HFFc6 (cell line): Measurements from ENCODE around the gene GLIS1. TPM values are rescaled to one million over a fixed set of nuclear protein-coding genes. Genes with fewer than 3 reads are reported as not detected.

Experiments
- DNase-seq: peaks from one replicate; pipeline ENCODE4 v3.0.0-alpha.2; 2018
- H3K27ac Mint-ChIP-seq: 2 replicates; pipeline ENCODE4 v1.8.0; 2020; ENCODE audit warnings: mild to moderate bottlenecking, mixed read lengths
- H3K27me3 Mint-ChIP-seq: 2 replicates; pipeline ENCODE4 v1.8.0; 2021; ENCODE audit warnings: mild to moderate bottlenecking, moderate library complexity, mixed read lengths; ENCODE audit not compliant: insufficient read depth
- H3K36me3 Mint-ChIP-seq: 2 replicates; pipeline ENCODE4 v1.8.0; 2021; ENCODE audit warnings: low read depth, mixed read lengths
- H3K4me1 Mint-ChIP-seq: 2 replicates; pipeline ENCODE4 v1.8.0; 2020; ENCODE audit warnings: low read depth, mixed read lengths
- H3K4me3 Mint-ChIP-seq: 2 replicates; pipeline ENCODE4 v1.8.0; 2020; ENCODE audit warnings: mild to moderate bottlenecking, moderate library complexity, mixed read lengths
- H3K9me3 Mint-ChIP-seq: 2 replicates; pipeline ENCODE4 v1.8.0; 2020; ENCODE audit warnings: mild to moderate bottlenecking, mixed read lengths
- total RNA-seq, 6 experiments: library from RNA; stranded (reverse); fragmentation: NEBNext Ultra II Directional; extraction: Animal tissue kit (Norgen Biotek cat#: 25700); gene quantifications; 2 replicates in 1 of 6; 3 replicates in 5 of 6; pipeline ENCODE4 v1.2.3, GENCODE V29; 2021
- TF ChIP-seq, protein P1 (sequence below): fragments of 200-600 bp; sonication (generic); IDR thresholded peaks from 2 replicates; pipeline ENCODE4 v1.5.0; 2021; ENCODE audit warnings: antibody characterized with exemption, mild to moderate bottlenecking

Gene GLIS1
- total RNA-seq, 6 experiments from 2014 or later, result 1.1 to 1.9 (median 1.2) TPM

DNA sequence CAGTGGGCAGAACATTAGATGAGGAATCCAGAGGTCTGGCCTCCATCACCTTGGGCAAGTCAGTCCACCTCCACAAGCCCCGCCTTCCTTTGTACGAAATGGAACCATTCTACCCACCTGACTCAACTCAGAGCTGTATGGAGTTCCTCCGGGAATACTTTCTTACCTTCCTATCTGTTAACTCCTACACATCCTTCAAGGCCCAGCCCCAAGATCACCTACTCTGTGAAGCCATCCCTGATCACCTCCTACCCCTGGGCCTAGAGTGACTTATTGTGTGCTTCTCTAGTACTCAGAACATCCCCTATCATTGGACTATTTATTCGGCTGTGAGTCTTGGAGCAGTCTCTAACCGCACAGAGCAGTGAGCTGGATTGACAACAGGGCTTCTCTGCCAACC is 66.7 kb downstream of the GLIS1 start:
- no peak overlapping the region for H3K4me3 Mint-ChIP-seq
- TF ChIP-seq, protein P1, sequence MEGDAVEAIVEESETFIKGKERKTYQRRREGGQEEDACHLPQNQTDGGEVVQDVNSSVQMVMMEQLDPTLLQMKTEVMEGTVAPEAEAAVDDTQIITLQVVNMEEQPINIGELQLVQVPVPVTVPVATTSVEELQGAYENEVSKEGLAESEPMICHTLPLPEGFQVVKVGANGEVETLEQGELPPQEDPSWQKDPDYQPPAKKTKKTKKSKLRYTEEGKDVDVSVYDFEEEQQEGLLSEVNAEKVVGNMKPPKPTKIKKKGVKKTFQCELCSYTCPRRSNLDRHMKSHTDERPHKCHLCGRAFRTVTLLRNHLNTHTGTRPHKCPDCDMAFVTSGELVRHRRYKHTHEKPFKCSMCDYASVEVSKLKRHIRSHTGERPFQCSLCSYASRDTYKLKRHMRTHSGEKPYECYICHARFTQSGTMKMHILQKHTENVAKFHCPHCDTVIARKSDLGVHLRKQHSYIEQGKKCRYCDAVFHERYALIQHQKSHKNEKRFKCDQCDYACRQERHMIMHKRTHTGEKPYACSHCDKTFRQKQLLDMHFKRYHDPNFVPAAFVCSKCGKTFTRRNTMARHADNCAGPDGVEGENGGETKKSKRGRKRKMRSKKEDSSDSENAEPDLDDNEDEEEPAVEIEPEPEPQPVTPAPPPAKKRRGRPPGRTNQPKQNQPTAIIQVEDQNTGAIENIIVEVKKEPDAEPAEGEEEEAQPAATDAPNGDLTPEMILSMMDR, result no peak
- no peaks in the 10 kb centered on the region for H3K36me3 Mint-ChIP-seq
- no peak for DNase-seq
- H3K27me3 Mint-ChIP-seq, result peaks cover 25% of the 10 kb centered on the region
- no peaks in the 10 kb centered on the region for H3K4me1 Mint-ChIP-seq
- H3K27ac Mint-ChIP-seq, result no peak overlapping the region
- H3K9me3 Mint-ChIP-seq, result no peaks in the 10 kb centered on the region

DNA sequence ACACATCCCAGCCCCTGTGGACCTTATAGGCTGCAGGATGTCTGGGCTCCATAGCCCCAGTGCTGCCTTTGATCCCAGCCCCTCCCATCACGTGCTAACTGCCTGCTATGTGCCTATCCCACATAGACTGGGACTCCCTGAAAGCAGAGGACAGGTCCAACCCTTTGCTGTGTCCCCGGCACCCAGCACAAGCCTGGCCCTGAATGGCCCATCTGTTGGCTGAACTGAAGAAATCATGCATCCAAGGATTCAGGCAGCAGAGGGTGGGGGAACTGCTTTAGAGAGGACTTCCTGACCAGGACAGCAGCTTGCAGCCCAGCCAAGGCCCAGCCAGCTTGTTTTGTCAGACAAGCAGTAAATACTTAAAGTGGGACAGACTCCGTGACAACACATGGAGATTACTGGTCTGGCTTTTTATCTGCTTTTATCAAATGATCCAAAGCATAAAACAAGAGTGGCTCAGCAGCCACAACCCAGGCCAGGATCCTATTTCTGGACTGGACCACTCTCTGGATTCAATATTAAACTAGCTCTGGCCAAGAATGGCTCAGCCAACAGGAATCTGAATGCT is 69.3 kb downstream of the GLIS1 start:
- Mint-ChIP-seq H3K4me3 (no peak overlapping the region), H3K27me3 (peaks cover 25% of the 10 kb centered on the region), H3K27ac (no peak overlapping the region), H3K9me3 (no peaks in the 10 kb centered on the region), H3K36me3 (no peaks in the 10 kb centered on the region), H3K4me1 (no peaks in the 10 kb centered on the region)
- DNase-seq, result no peak
- TF ChIP-seq, protein P1, result no peak

DNA sequence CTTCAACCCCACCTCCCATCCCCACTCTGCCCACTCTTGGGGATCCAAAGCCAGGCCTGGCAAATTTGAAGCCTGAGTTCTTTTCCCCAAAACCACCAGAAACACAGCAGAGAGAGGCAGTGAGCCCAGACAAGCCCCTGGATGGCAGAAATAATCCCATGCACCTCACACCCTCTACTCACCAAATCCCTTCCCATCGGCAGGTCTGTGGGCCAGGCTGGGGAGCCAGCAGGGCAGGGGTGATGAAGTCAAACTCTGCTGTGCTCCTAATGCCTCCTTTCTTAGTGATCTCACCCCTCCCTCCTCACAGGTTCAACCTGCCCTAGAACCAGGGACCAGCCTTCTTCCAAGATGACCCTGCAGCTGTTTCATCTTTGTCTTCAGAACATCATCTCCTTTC is 72.4 kb downstream of the GLIS1 start:
- Mint-ChIP-seq H3K27ac (no peak overlapping the region), H3K4me3 (no peak overlapping the region), H3K9me3 (no peaks in the 10 kb centered on the region), H3K36me3 (no peaks in the 10 kb centered on the region), H3K27me3 (peaks cover 40% of the 10 kb centered on the region), H3K4me1 (no peaks in the 10 kb centered on the region)
- TF ChIP-seq, protein P1, result no peak
- no peak for DNase-seq

DNA sequence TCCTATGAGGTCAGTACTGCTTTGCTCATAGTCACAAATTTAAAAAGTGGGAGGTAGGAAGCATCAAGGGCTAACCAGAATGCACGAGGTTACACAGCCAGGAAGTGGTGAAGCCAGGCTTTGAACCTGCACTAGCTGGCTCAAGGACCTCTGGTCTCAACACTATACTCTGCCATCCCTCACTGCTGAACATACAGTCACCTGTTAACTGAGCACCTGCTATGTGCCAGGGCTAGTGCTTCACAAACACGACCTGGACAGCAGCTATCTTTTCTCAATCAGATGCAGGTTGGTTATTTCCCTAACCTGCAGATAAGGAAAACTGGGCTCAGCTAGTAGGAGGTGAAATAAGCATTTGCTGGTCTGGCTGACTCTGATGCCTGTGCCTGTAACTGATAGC is 73.0 kb downstream of the GLIS1 start:
- H3K4me3 Mint-ChIP-seq, result no peak overlapping the region
- TF ChIP-seq, protein P1, result no peak
- H3K4me1 Mint-ChIP-seq, result no peaks in the 10 kb centered on the region
- no peak for DNase-seq
- H3K36me3 Mint-ChIP-seq, result no peaks in the 10 kb centered on the region
- no peak overlapping the region for H3K27ac Mint-ChIP-seq
- H3K27me3 Mint-ChIP-seq, result peaks cover 44% of the 10 kb centered on the region
- no peaks in the 10 kb centered on the region for H3K9me3 Mint-ChIP-seq

DNA sequence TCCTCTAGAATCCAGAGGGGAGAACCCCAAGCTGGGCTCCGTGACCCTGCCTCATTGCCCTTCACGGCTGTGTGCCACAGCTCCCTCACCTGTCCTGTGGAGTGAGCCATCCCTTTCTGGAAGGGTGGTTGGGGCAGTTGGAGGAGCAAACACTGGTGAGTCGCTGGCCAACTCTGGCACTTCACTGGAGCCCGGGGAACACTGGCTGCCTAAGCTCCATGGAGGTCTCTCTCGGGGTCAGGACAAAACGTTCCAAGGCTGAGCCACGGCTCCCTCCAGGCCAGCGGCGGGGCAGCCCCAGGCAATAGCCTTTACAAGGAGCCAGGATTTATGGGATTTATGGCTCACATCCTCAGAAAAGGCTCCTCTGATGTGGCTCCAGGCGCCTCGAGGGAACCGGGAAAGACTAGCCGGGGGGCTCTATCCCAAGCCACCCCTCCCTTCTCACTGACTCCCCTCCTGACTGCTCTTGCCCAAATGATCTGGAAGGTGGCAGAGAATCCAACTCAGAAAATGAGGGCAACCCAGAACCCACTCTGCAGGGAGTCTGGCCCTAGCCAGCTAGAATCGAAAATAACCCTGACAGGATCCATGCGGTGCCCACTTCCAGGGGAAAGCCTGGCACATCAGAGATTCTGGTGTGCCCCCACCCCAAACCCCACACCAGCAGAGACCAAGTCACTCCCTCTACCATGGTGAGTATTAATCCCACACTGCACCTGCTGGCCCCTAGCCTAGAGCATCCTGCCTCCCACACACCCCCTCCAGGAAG is 75.2 kb downstream of the GLIS1 start:
- DNase-seq, result no peak
- Mint-ChIP-seq H3K9me3 (no peaks in the 10 kb centered on the region), H3K4me3 (no peak overlapping the region), H3K27ac (no peak overlapping the region), H3K4me1 (no peaks in the 10 kb centered on the region), H3K36me3 (no peaks in the 10 kb centered on the region), H3K27me3 (peaks cover 53% of the 10 kb centered on the region)
- TF ChIP-seq, protein P1, result no peak
